SW 1271 (cell line): ENCODE measurements around the gene PUS1.
A peak's percentile ranks its signal among the peaks of the same experiment; 100 is the strongest.
"Not testable (repeated sequence)": the region's sequence is repeated elsewhere in the genome, so short reads cannot be mapped to it uniquely, and the experiment has no call there.

Experiments used
- DNase-seq, 2 experiments: peaks; one replicate each; lab custom pipeline; 2025; lab: John Stamatoyannopoulos, UW

PUS1 gene

DNA sequence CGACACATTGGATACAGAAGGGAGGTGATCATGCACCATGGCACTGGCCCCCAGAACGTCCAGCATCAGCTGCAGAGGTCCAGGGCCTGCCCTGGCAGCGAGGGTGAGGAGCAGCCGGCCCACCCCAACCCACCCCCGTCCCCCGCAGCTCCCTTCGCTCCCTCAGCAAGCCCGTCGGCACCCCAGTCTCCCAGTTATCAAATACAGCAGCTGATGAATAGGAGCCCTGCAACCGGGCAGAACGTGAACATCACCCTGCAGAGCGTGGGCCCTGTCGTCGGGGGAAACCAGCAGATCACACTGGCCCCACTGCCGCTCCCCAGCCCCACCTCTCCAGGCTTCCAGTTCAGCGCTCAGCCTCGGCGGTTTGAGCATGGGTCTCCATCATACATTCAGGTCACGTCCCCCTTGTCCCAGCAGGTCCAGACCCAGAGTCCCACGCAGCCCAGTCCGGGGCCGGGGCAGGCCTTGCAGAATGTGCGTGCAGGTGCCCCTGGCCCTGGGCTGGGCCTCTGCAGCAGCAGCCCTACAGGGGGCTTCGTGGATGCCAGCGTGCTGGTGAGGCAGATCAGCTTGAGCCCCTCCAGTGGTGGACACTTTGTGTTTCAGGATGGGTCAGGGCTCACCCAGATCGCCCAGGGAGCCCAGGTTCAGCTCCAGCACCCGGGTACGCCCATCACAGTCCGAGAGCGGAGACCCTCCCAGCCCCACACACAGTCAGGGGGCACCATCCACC is 31.7 kb downstream of the PUS1 start:
- not testable (repeated sequence) for DNase-seq

GRCh38 chr12:131961328-131961727 is 32.3 kb downstream of the PUS1 start:
- DNase-seq, result not testable (repeated sequence)

DNA sequence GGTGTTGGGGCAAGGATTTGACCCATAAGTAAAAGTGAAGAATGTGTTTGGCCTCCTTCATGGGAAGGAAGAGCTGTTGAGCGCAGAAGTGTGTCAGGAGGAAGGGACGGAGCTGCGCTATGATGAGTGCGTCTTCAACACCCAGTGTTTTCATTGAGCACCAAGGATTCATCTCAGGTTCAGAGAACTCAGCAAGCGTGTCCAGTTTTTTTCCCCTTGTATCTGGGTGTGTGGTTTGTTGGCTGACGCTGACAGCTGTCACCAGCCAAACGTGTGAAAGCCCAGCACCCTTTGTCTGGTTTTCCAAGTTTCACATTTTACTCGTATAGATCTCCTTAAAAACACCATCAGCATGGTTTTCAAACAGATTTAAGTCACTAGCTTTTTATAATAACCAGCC is 33.0 kb downstream of the PUS1 start:
- DNase-seq, result no peak

- DNase-seq, result no peak
Observed at GRCh38 chr12:131963381-131963780, 34.3 kb downstream of the PUS1 start.

DNA sequence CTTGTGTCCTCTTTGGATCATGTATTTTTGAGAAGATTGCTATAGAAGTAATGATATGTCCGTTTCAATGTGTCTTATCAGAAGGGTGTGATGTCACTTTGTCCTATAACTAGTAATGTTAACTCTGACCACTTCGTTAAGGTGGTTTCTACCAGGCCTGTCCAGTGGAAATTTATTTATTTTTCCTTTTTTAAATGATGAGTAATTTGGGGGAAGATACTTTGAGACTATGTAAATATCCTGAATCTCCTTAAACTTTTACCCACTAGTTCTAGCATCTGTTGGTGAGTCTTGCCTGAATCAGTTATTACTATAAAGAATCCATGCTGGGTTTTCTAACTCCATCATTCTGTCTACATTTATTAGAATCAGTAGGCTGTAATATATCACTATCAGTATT is 36.0 kb downstream of the PUS1 start:
- DNase-seq, result no peak

DNA sequence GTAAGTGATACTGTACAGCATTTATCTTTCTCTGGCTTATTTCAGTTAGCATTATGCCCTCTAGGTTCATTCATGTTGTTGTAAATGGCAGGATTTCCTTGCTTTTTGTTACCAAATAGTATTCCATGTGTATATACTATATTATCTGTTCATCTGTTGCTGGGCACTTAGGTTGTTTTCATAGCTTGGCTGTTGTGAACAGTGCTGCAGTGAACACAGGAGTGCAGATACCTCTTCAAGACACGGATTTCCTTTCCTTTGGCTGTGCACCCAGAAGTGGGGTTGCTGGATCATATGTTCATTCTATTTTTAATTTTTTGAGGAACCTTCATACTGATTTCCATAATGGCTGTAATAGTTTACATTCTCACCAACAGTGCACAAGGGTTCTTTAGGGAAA is 42.1 kb downstream of the PUS1 start:
- no peak for DNase-seq

GRCh38 chr12:131975228-131975627 is 46.2 kb downstream of the PUS1 start:
- no peak for DNase-seq

- no peak for DNase-seq
Observed at GRCh38 chr12:131979606-131980005, 50.5 kb downstream of the PUS1 start.

GRCh38 chr12:131980263-131980662 is 51.2 kb downstream of the PUS1 start:
- peak in 1 of 2 experiments; percentile 15 for DNase-seq

GRCh38 chr12:131981388-131981787 is 52.3 kb downstream of the PUS1 start:
- DNase-seq, result no peak

- DNase-seq, result no peak
Observed at GRCh38 chr12:131982041-131982440, 53.0 kb downstream of the PUS1 start.

- DNase-seq, result no peak
Observed at GRCh38 chr12:131983026-131983425, 54.0 kb downstream of the PUS1 start.

DNA sequence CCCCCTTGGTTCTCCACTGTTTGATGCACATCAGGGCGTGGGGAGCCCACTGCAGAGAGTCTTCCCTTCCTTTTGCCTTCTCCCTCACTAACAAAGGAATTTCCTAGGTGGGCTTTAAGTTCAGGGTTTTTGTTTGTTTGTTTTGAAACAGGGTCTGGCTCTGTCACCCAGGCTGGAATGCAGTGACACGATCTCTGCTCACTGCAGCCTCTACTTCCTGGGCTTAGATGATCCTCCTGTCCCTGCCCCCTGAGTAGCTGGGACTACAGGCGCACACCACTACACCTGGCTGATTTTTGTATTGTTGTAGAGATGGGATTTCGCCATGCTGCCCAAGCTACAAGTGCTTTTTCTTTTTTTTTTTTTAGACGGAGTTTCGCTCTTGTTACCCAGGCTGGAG is 54.5 kb downstream of the PUS1 start:
- DNase-seq, result no peak

GRCh38 chr12:131984334-131984733 is 55.3 kb downstream of the PUS1 start:
- DNase-seq, result no peak

GRCh38 chr12:131985510-131985875 is 56.4 kb downstream of the PUS1 start:
- DNase-seq, result not testable (repeated sequence)

DNA sequence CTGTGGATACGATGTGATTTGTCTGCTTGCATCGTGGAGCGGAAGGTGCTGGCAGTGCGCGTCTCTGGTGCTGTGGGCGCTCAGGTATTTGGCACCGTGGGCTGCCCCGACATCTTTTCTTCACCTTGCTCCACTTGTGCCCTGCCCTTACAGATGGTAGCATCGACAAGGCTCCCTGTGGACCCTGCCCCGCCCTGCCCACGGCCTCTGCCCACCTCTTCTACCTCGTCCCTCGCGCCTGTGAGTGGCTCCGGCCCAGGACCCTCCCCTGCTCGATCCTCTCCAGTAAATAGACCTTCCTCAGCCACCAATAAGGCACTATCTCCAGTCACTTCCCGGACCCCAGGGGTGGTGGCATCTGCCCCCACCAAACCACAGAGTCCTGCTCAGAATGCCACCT is 57.3 kb downstream of the PUS1 start:
- DNase-seq, result no peak

GRCh38 chr12:131986910-131987309 is 57.8 kb downstream of the PUS1 start:
- no peak for DNase-seq

GRCh38 chr12:131987552-131987951 is 58.5 kb downstream of the PUS1 start:
- no peak for DNase-seq

DNA sequence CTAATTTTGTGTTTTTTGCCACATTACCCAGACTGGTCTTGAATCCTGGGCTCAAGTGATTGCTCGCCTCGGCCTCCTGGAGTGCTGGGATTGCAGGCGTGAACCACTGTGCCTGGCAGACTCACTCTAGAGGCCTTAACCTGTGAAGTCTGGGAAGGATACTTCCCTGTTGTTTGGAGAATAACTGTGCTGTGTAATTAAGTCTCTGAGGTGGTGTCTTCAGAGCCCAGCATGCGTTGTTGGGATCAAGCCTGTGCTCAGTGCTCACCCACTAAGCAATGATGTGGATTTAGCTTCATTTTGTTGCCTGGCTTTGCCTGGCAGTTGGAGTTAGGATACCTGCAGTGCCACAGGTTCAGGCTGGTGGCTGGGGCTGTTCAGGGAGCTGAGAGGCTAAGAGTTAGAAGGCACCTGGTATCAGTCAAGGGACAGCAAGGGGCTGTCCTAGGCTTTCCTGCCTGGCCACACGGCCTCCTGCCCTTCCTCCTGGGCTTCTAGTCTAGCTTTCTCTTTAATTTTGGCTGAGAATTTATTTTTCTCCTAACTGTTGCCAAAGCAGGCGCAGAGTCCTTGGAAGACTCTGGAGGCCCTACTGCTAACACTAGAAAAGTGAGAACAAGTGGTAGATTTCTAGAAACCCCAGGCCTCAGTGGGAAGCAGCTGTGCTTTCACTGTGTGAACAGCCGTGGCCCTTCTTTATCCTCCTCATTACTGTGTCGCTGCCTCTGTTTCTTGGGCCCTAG is 59.1 kb downstream of the PUS1 start:
- DNase-seq, result no peak

- no peak for DNase-seq
Observed at GRCh38 chr12:131989021-131989420, 59.9 kb downstream of the PUS1 start.

DNA sequence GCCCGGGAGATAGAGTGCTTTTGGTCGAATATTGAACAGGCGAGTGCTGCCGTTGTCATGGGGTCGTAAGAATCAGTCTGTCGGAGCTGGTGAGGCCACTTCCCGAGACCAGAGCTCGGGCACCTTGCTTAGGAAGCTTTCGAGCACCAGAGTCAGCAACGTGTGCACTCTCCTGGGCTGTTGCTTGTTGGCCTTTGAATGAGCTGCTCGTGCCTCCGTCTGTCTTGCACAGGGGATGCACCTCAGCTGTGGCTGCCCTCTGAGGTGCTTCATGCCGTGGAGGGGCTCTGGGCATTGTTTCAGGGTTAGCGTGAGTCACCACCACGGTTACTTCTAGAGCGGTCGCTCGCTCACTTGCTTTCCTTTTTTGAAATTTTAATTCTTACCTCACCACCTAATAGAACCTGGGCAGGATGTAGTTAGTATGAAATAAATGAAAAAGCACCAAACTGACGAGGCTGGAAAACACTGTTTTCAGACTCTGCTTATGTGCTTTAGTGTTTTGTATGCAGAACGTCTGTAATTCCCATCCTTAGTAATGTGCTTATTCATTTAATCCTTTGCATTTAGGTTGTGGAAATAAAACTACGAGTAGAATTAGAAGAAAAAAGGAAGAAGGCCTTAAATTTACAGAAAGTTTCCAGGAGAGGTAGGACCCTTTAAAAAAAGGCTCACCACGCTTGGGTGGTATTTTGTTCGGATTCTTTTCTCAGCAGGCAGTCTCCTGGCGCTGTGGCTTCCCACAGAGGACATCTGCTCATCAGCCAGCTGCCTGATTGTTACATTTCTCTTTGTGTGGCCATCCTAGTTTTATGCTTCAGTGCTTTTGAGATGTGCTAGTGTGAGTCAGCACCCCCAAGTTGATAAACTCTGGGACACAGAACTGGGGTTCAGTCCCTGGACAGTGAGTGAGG is 61.2 kb downstream of the PUS1 start:
- no peak for DNase-seq

GRCh38 chr12:131990980-131991305 is 61.9 kb downstream of the PUS1 start:
- no peak for DNase-seq
